Trophoblast cell (in vitro differentiated cells and primary cell): ENCODE measurements around the gene PCGF2.

Experiments used
- DNase-seq, 2 donors: peaks; one replicate each; pipeline ENCODE4 v3.0.0-alpha.2; 2016
- H2AFZ ChIP-seq: 2 replicates; pipeline ENCODE4 v1.6.1; 2013; ENCODE audit warnings: low read length, moderate library complexity, mild to moderate bottlenecking; ENCODE audit not compliant: insufficient read depth, poor library complexity
- H2AK5ac ChIP-seq: 2 replicates; pipeline ENCODE4 v1.6.1; 2013; ENCODE audit warnings: mild to moderate bottlenecking, low read length
- H2BK120ac ChIP-seq: 2 replicates; pipeline ENCODE4 v1.6.1; 2013; ENCODE audit warnings: low read length, mild to moderate bottlenecking, moderate library complexity; ENCODE audit not compliant: insufficient read depth, poor library complexity
- H2BK12ac ChIP-seq: 2 replicates; pipeline ENCODE4 v1.6.1; 2013; ENCODE audit warnings: mild to moderate bottlenecking, low read length, moderate library complexity
- H2BK5ac ChIP-seq: 2 replicates; pipeline ENCODE4 v1.6.1; 2013; ENCODE audit warnings: low read length, low read depth, moderate library complexity, mild to moderate bottlenecking; ENCODE audit not compliant: poor library complexity
- H3K14ac ChIP-seq: 2 replicates; pipeline ENCODE4 v1.6.1; 2013; ENCODE audit warnings: mild to moderate bottlenecking, low read length
- H3K18ac ChIP-seq: 2 replicates; pipeline ENCODE4 v1.6.1; 2013; ENCODE audit warnings: mild to moderate bottlenecking, low read length
- H3K23ac ChIP-seq: 2 replicates; pipeline ENCODE4 v1.6.1; 2013; ENCODE audit warnings: low read length
- H3K27ac ChIP-seq: 2 replicates; pipeline ENCODE4 v1.5.1; 2013; ENCODE audit warnings: low read depth, mild to moderate bottlenecking, inconsistent platforms, low read length, moderate library complexity
- H3K27me3 ChIP-seq: 2 replicates; pipeline ENCODE4 v1.6.1; 2013; ENCODE audit warnings: inconsistent platforms, mild to moderate bottlenecking, low read length, moderate library complexity; ENCODE audit not compliant: insufficient read depth
- H3K36me3 ChIP-seq, 2 experiments: 1 replicate in 1 of 2; 2 replicates in 1 of 2; pipeline ENCODE4 v1.6.1; 2013; ENCODE audit warnings: low read length in 2 of 2, mild to moderate bottlenecking in 2 of 2, moderate library complexity in 1 of 2; ENCODE audit not compliant: insufficient read depth in 2 of 2, control insufficient read depth in 1 of 2
- H3K4ac ChIP-seq: 2 replicates; pipeline ENCODE4 v1.6.1; 2013; ENCODE audit warnings: low read depth, mild to moderate bottlenecking, low read length, moderate library complexity
- H3K4me1 ChIP-seq, 2 experiments: 1 replicate in 1 of 2; 2 replicates in 1 of 2; pipeline ENCODE4 v1.6.1; 2013; ENCODE audit warnings: low read length in 2 of 2, mild to moderate bottlenecking in 2 of 2, moderate library complexity in 1 of 2; ENCODE audit not compliant: insufficient read depth in 2 of 2, control insufficient read depth in 1 of 2
- H3K4me2 ChIP-seq: 2 replicates; pipeline ENCODE4 v1.6.1; 2013; ENCODE audit warnings: inconsistent platforms, mild to moderate bottlenecking, low read length, moderate library complexity
- H3K4me3 ChIP-seq: 2 replicates; pipeline ENCODE4 v1.5.1; 2013; ENCODE audit warnings: mild to moderate bottlenecking, low read depth, low read length, inconsistent platforms
- H3K79me1 ChIP-seq: one replicate; pipeline ENCODE4 v1.6.1; 2013; ENCODE audit warnings: low read length
- H3K79me2 ChIP-seq: 2 replicates; pipeline ENCODE4 v1.6.1; 2013; ENCODE audit warnings: low read length, mild to moderate bottlenecking; ENCODE audit not compliant: control insufficient read depth, insufficient read depth, poor library complexity
- H3K9ac ChIP-seq: 2 replicates; pipeline ENCODE4 v1.6.1; 2013; ENCODE audit warnings: mild to moderate bottlenecking, low read length
- H3K9me3 ChIP-seq: 2 replicates; pipeline ENCODE4 v1.6.1; 2013; ENCODE audit warnings: low read depth, mild to moderate bottlenecking, control low read depth, inconsistent platforms, low read length; ENCODE audit not compliant: insufficient read depth
- H4K12ac ChIP-seq: 2 replicates; pipeline ENCODE4 v1.6.1; 2013; ENCODE audit warnings: low read depth, mild to moderate bottlenecking, low read length, moderate library complexity
- H4K8ac ChIP-seq: 2 replicates; pipeline ENCODE4 v1.6.1; 2013; ENCODE audit warnings: low read depth, mild to moderate bottlenecking, low read length, moderate library complexity
- H4K91ac ChIP-seq: one replicate; pipeline ENCODE4 v1.6.1; 2013; ENCODE audit warnings: low read depth, mild to moderate bottlenecking, low read length, moderate library complexity
- WGBS: extraction: QIAGEN DNeasy Blood & Tissue Kit; methylation state at CpG from one replicate; pipeline ENCODE4 v1.1.7; 2013; ENCODE audit warnings: missing lambda C conversion rate; ENCODE audit not compliant: insufficient read length, insufficient coverage; ENCODE audit errors: extremely low coverage; 5-methylcytosine and 5-hydroxymethylcytosine counted together

Gene PCGF2

DNA sequence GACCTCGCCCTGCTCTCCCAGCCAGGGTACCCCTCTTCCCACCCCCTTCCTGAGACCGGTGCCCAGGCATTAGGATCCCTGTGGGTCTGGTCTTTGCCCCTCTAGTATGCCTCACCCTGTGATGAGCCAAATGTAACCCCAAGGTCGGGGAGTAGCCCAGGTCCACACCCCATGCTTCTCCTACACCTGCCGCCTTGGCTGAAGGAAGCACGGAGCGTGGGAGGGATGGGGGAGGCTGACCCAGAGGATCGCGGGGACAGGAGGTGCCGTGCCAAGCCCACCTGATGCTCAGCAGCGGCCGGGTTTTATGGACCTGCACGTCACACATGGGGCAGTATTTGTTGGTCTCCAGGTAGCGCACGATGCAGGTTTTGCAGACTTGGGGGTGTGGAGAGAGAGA is 8.8 kb downstream of the PCGF2 start:
- no peak overlapping the region for H3K4me3 ChIP-seq
- H3K14ac ChIP-seq = no peak overlapping the region
- peaks cover 0 to 2% of the 10 kb centered on the region in 2 experiments for H3K4me1 ChIP-seq
- no CpG with 5 or more reads among the region's 14 CpGs for WGBS
- peaks cover 6% of the 10 kb centered on the region for H3K79me2 ChIP-seq
- no peak overlapping the region for H4K8ac ChIP-seq
- H3K9me3 ChIP-seq = no peaks in the 10 kb centered on the region
- H3K36me3 ChIP-seq = peaks cover 62% of the 10 kb centered on the region in 2 experiments
- H3K4ac ChIP-seq = no peak overlapping the region
- H3K23ac ChIP-seq = no peak overlapping the region
- no peak overlapping the region for H4K91ac ChIP-seq
- DNase-seq = no peak
- H2BK12ac ChIP-seq = no peak overlapping the region
- H2AFZ ChIP-seq = no peak overlapping the region
- H2AK5ac ChIP-seq = no peak overlapping the region
- no peak overlapping the region for H3K4me2 ChIP-seq
- H3K79me1 ChIP-seq = no peaks in the 10 kb centered on the region
- H3K18ac ChIP-seq = no peak overlapping the region
- no peaks in the 10 kb centered on the region for H3K27me3 ChIP-seq
- no peak overlapping the region for H2BK120ac ChIP-seq
- H3K27ac ChIP-seq = no peak overlapping the region
- H4K12ac ChIP-seq = no peak overlapping the region
- H3K9ac ChIP-seq = no peak overlapping the region
- H2BK5ac ChIP-seq = no peak overlapping the region

DNA sequence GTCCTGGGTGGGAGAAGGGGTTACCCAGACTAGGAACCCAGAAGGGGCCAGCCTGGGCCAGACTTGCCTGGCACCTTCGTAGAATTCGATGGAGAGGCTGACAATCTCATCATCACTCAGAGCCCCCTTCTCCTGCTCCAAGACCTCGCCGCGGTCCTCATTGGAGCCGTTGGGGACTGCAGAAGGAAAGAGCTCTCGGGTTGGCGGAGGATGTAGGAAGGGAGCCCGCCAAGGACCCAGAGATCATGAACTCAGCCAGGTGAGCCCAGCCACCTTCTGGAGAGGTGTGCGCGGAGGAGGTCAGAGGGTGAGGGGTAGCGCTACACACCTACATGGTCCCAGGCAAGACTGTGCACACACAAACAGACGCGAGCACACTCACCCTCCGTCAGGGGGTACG is 9.4 kb downstream of the PCGF2 start:
- Histone ChIP-seq H3K4me1 (no peaks in the 10 kb centered on the region), H3K36me3 (peaks cover 68% of the 10 kb centered on the region in 2 experiments), H4K12ac (no peak overlapping the region), H2AK5ac (no peak overlapping the region), H2BK120ac (no peak overlapping the region), H3K4ac (no peak overlapping the region), H4K8ac (no peak overlapping the region), H4K91ac (no peak overlapping the region), H3K79me1 (no peaks in the 10 kb centered on the region), H3K4me3 (no peak overlapping the region), H2BK5ac (no peak overlapping the region), H3K23ac (no peak overlapping the region), H2BK12ac (no peak overlapping the region), H3K14ac (no peak overlapping the region), H3K27ac (no peak overlapping the region), H3K4me2 (no peak overlapping the region), H2AFZ (no peak overlapping the region), H3K9me3 (no peaks in the 10 kb centered on the region), H3K9ac (no peak overlapping the region), H3K27me3 (no peaks in the 10 kb centered on the region), H3K79me2 (peaks cover 6% of the 10 kb centered on the region), H3K18ac (no peak overlapping the region)
- no peak for DNase-seq
- no CpG with 5 or more reads among the region's 16 CpGs for WGBS

DNA sequence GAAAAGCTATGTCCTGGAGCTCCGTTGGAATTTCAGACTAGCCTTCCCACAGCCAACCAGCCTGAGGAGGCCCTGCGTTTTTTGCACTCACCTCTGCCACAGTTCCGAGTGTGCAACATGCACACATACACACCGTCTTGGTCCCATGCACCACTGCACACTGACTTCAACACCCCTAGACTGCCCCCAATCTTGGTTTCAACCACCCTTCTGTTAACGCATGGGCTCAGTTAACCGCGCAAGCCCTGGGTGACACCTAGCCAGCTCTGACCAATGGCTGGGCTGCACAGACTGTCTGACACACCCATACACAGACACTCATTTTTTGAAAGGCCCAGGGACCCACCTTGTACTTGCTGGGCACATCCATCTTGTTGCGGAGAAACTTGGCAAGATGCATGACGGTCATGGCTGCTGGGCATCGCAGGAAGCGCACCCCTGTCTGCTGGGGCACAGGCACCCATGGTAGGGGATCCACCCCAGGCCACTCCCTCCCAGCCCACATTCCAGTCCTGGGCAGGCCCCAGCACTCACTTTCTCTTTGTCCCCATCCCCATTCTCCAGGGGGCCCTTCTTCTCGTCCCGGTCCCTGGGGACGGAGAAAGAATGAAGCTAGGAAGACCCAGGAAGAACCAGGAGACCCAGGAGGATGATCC is 10.0 kb downstream of the PCGF2 start:
- no peak overlapping the region for H3K9ac ChIP-seq
- H3K4me1 ChIP-seq = no peaks in the 10 kb centered on the region
- H3K23ac ChIP-seq = no peak overlapping the region
- H3K79me1 ChIP-seq = no peaks in the 10 kb centered on the region
- H2BK5ac ChIP-seq = no peak overlapping the region
- H4K91ac ChIP-seq = no peak overlapping the region
- no peak overlapping the region for H3K4me2 ChIP-seq
- H4K12ac ChIP-seq = no peak overlapping the region
- no peak overlapping the region for H2AFZ ChIP-seq
- H3K4me3 ChIP-seq = peak overlapping the region; percentile 4
- H3K14ac ChIP-seq = no peak overlapping the region
- no peaks in the 10 kb centered on the region for H3K27me3 ChIP-seq
- no peak overlapping the region for H2AK5ac ChIP-seq
- H2BK12ac ChIP-seq = no peak overlapping the region
- peaks cover 4% of the 10 kb centered on the region for H3K79me2 ChIP-seq
- no peak overlapping the region for H2BK120ac ChIP-seq
- H3K4ac ChIP-seq = no peak overlapping the region
- H3K27ac ChIP-seq = no peak overlapping the region
- H4K8ac ChIP-seq = no peak overlapping the region
- DNase-seq = no peak
- no peak overlapping the region for H3K18ac ChIP-seq
- H3K36me3 ChIP-seq = peaks cover 72 to 73% of the 10 kb centered on the region in 2 experiments
- H3K9me3 ChIP-seq = no peaks in the 10 kb centered on the region
- no CpG with 5 or more reads among the region's 14 CpGs for WGBS

- DNase-seq = peak in 1 of 2 donors; percentile 56
- Histone ChIP-seq H2BK120ac (no peak overlapping the region), H3K27me3 (no peaks in the 10 kb centered on the region), H3K36me3 (peaks cover 62 to 64% of the 10 kb centered on the region in 2 experiments), H3K18ac (no peak overlapping the region), H3K79me1 (peaks cover 3% of the 10 kb centered on the region), H3K9me3 (no peaks in the 10 kb centered on the region), H2AFZ (no peak overlapping the region), H3K9ac (no peak overlapping the region), H4K8ac (no peak overlapping the region), H2AK5ac (no peak overlapping the region), H3K27ac (no peak overlapping the region), H4K91ac (no peak overlapping the region), H4K12ac (no peak overlapping the region), H2BK12ac (no peak overlapping the region), H3K23ac (no peak overlapping the region), H3K79me2 (peaks cover 3% of the 10 kb centered on the region), H3K4me2 (no peak overlapping the region), H3K4me1 (peaks cover 0 to 5% of the 10 kb centered on the region in 2 experiments), H2BK5ac (no peak overlapping the region), H3K4ac (no peak overlapping the region), H3K14ac (no peak overlapping the region), H3K4me3 (no peak overlapping the region)
- no CpG with 5 or more reads among the region's 23 CpGs for whole genome bisulfite sequencing
Measured at GRCh38 chr17:38735161-38735997, 12.8 kb downstream of the PCGF2 start.
